ENCODE data around the gene MAX.

The MAX gene

DNA sequence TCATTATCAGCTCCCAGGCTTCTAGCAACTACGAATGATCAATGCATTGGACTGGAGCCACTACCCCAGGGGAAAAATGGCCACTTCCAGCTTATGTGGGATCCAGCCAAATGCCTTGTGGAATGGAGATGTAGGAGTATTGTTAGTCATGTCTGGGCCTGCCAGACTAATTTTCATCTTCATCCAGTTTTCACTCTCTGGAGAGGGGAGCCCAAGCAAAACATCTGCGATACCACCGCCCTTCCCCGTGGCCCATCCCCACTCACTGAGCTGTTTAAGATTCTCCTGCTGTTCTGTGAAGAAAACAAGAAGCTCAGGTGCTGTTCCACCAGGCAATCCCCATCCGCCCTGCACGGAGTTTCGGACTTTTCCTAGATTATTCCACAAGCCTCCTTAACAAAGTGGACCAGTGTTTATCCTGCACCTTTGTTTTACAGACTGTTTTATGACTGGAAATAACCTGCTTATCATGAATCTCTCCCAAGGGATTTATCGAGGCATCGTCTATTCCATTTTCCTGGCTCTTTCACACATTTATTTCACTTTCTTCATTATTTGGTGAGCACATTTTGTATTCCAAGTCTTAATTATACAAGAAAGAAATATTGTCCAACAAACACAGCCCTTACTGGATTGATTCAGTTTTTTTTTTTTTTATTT lies 35.5 kb upstream of the MAX start:
- Histone ChIP-seq H3K4me2 (ENCODE audit: low read length) (no peak overlapping the region), H3K27ac (ENCODE audit: low read depth, low read length) (no peak overlapping the region), H3K79me2 (ENCODE audit: control insufficient read depth, insufficient read depth, low read length, poor library complexity) (no peaks in the 10 kb centered on the region)

DNA sequence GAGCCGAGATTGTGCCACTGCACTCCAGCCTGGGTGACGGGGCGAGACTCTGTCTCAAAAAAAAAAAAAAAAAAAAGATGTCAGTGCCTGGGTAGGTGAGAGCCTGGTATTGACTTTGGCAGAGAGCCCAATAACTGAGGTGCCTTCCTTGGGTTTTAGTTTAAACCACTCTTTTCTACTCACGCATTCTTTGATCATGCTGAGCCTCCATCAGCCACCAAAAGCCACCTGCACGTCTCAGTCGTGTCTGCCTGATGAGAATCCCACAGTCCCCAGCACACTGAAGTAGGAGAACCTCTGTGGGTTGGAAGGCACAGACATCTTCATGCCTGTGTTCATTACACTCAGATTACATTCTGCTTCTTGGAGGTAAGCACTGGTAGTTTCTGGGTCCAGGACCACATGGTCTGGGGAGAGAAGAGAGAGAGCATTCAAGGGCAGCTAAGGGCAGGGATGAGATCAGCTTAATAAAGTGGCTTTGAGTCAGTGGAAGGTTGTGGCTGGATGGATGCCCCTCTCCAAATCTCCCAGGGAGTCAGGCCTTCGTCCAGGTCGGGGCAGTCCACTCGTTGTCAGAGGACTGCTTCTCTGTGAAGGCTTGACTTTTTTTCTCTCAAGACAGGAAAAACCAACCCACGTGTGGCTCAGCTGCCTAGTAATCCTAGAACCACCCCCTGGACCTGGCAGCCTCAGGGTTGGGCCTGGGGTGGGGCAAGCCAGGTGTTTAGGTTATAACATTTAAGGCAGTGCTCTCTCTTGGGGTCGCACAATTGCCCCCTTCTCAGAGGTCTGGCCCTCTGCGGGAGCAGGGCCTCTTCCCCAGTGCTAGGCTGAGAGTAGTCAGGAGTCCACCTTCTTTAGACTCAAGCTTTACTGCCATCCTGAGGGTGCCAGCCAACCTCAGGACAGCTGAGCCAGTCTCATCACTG lies 32.6 kb upstream of the MAX start:
- H4K12ac ChIP-seq (ENCODE audit: low read depth, low read length) = no peak overlapping the region
- no CpG with 5 or more reads among the region's 12 CpGs for WGBS (ENCODE audit: extremely low coverage, insufficient coverage, insufficient read length)
- H3K9ac ChIP-seq (ENCODE audit: low read length) = no peak overlapping the region
- H2AFZ ChIP-seq (ENCODE audit: insufficient read depth, low read length, poor library complexity) = no peak overlapping the region
- no peak for DNase-seq
- H3K14ac ChIP-seq (ENCODE audit: low read length) = no peak overlapping the region
- H4K8ac ChIP-seq (ENCODE audit: low read depth, low read length) = no peak overlapping the region
- H4K91ac ChIP-seq (ENCODE audit: low read depth, low read length) = no peak overlapping the region
- H3K79me1 ChIP-seq (ENCODE audit: low read length) = no peaks in the 10 kb centered on the region
- peak overlapping the region; percentile 10 for H3K4me3 ChIP-seq (ENCODE audit: low read depth, low read length)
- no peak overlapping the region for H2AK5ac ChIP-seq (ENCODE audit: low read length)
- no peaks in the 10 kb centered on the region for H3K9me3 ChIP-seq (ENCODE audit: insufficient read depth, low read depth, low read length)
- H3K18ac ChIP-seq (ENCODE audit: low read length) = no peak overlapping the region
- no peaks in the 10 kb centered on the region for H3K4me1 ChIP-seq (ENCODE audit: control insufficient read depth in 1 of 2, insufficient read depth in 2 of 2, low read length in 2 of 2)
- no peak overlapping the region for H3K27ac ChIP-seq (ENCODE audit: low read depth, low read length)
- no peaks in the 10 kb centered on the region for H3K27me3 ChIP-seq (ENCODE audit: insufficient read depth, low read length)
- no peaks in the 10 kb centered on the region for H3K79me2 ChIP-seq (ENCODE audit: control insufficient read depth, insufficient read depth, low read length, poor library complexity)
- H3K23ac ChIP-seq (ENCODE audit: low read length) = no peak overlapping the region
- no peaks in the 10 kb centered on the region for H3K36me3 ChIP-seq (ENCODE audit: control insufficient read depth in 1 of 2, insufficient read depth in 2 of 2, low read length in 2 of 2)
- no peak overlapping the region for H2BK120ac ChIP-seq (ENCODE audit: insufficient read depth, low read length, poor library complexity)
- H2BK12ac ChIP-seq (ENCODE audit: low read length) = no peak overlapping the region
- no peak overlapping the region for H3K4me2 ChIP-seq (ENCODE audit: low read length)
- no peak overlapping the region for H3K4ac ChIP-seq (ENCODE audit: low read depth, low read length)
- no peak overlapping the region for H2BK5ac ChIP-seq (ENCODE audit: low read depth, low read length, poor library complexity)

More for the DNA sequence above, 35.5 kb upstream of the MAX start:
- Histone ChIP-seq H4K8ac (ENCODE audit: low read depth, low read length) (no peak overlapping the region), H2BK120ac (ENCODE audit: insufficient read depth, low read length, poor library complexity) (no peak overlapping the region), H3K36me3 (ENCODE audit: control insufficient read depth in 1 of 2, insufficient read depth in 2 of 2, low read length in 2 of 2) (no peaks in the 10 kb centered on the region), H4K91ac (ENCODE audit: low read depth, low read length) (no peak overlapping the region), H3K23ac (ENCODE audit: low read length) (no peak overlapping the region), H3K9me3 (ENCODE audit: insufficient read depth, low read depth, low read length) (no peaks in the 10 kb centered on the region), H3K14ac (ENCODE audit: low read length) (no peak overlapping the region), H4K12ac (ENCODE audit: low read depth, low read length) (no peak overlapping the region), H2BK5ac (ENCODE audit: low read depth, low read length, poor library complexity) (no peak overlapping the region), H3K18ac (ENCODE audit: low read length) (no peak overlapping the region), H2BK12ac (ENCODE audit: low read length) (no peak overlapping the region), H3K4me1 (ENCODE audit: control insufficient read depth in 1 of 2, insufficient read depth in 2 of 2, low read length in 2 of 2) (no peaks in the 10 kb centered on the region), H2AK5ac (ENCODE audit: low read length) (no peak overlapping the region), H3K4me3 (ENCODE audit: low read depth, low read length) (no peak overlapping the region), H3K79me1 (ENCODE audit: low read length) (no peaks in the 10 kb centered on the region), H3K27me3 (ENCODE audit: insufficient read depth, low read length) (no peaks in the 10 kb centered on the region), H3K4ac (ENCODE audit: low read depth, low read length) (no peak overlapping the region), H2AFZ (ENCODE audit: insufficient read depth, low read length, poor library complexity) (no peak overlapping the region), H3K9ac (ENCODE audit: low read length) (no peak overlapping the region)
- no peak for DNase-seq
- WGBS (ENCODE audit: extremely low coverage, insufficient coverage, insufficient read length) = no CpG with 5 or more reads among the region's 9 CpGs

DNA sequence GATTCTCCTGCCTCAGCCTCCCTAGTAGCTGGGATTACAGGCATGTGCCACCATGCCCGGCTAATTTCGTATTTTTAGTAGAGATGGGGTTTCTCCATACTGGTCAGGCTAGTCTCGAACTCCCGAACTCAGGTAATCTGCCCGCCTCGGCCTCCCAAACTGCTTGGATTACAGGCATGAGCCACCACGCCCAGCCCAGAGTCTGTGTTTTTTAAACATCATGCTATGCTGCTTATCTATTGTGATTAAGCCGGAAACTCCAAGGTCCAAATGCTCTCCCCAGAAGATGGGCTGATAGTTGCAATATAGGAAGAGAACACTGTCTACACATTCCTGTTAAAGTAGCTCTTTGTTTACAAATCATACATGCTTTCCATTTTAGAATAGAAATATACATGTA lies 30.5 kb upstream of the MAX start:
- WGBS (ENCODE audit: extremely low coverage, insufficient coverage, insufficient read length) = no CpG with 5 or more reads among the region's 8 CpGs
- Histone ChIP-seq H4K12ac (ENCODE audit: low read depth, low read length) (no peak overlapping the region), H3K79me1 (ENCODE audit: low read length) (no peaks in the 10 kb centered on the region), H3K9me3 (ENCODE audit: insufficient read depth, low read depth, low read length) (no peaks in the 10 kb centered on the region), H3K4me3 (ENCODE audit: low read depth, low read length) (no peak overlapping the region), H3K4me2 (ENCODE audit: low read length) (no peak overlapping the region), H2BK5ac (ENCODE audit: low read depth, low read length, poor library complexity) (no peak overlapping the region), H2BK12ac (ENCODE audit: low read length) (no peak overlapping the region), H3K9ac (ENCODE audit: low read length) (no peak overlapping the region), H3K36me3 (ENCODE audit: control insufficient read depth in 1 of 2, insufficient read depth in 2 of 2, low read length in 2 of 2) (no peaks in the 10 kb centered on the region), H2AFZ (ENCODE audit: insufficient read depth, low read length, poor library complexity) (no peak overlapping the region), H3K27me3 (ENCODE audit: insufficient read depth, low read length) (no peaks in the 10 kb centered on the region), H4K8ac (ENCODE audit: low read depth, low read length) (no peak overlapping the region), H3K4me1 (ENCODE audit: control insufficient read depth in 1 of 2, insufficient read depth in 2 of 2, low read length in 2 of 2) (no peaks in the 10 kb centered on the region), H3K79me2 (ENCODE audit: control insufficient read depth, insufficient read depth, low read length, poor library complexity) (no peaks in the 10 kb centered on the region), H4K91ac (ENCODE audit: low read depth, low read length) (no peak overlapping the region), H3K18ac (ENCODE audit: low read length) (no peak overlapping the region), H3K14ac (ENCODE audit: low read length) (no peak overlapping the region), H3K4ac (ENCODE audit: low read depth, low read length) (no peak overlapping the region), H2BK120ac (ENCODE audit: insufficient read depth, low read length, poor library complexity) (no peak overlapping the region), H3K27ac (ENCODE audit: low read depth, low read length) (no peak overlapping the region), H2AK5ac (ENCODE audit: low read length) (no peak overlapping the region), H3K23ac (ENCODE audit: low read length) (no peak overlapping the region)
- DNase-seq = no peak

DNA sequence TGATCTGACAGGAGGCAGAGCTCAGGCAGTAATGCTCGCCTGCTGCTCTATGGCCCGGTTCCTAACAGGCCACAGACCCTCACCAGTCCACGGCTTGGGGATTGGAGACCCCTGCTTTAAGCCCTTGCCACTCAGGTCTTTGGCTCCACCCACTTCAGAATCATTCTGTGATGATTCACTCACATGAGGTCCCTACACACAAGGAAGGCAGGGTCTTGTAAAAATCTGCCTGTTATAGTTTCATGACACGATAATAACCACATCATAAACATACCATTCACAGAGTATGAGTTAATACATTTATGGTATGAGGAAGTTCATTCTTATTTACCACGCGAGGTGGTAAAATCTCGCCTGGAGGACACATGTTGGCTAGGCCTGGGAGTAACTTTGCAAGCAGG lies 29.0 kb upstream of the MAX start:
- H4K8ac ChIP-seq (ENCODE audit: low read depth, low read length) = no peak overlapping the region
- DNase-seq = peak; percentile 10 to 61
- H2AFZ ChIP-seq (ENCODE audit: insufficient read depth, low read length, poor library complexity) = no peak overlapping the region
- H3K9ac ChIP-seq (ENCODE audit: low read length) = no peak overlapping the region
- no peak overlapping the region for H4K91ac ChIP-seq (ENCODE audit: low read depth, low read length)
- H2BK120ac ChIP-seq (ENCODE audit: insufficient read depth, low read length, poor library complexity) = no peak overlapping the region
- H3K4ac ChIP-seq (ENCODE audit: low read depth, low read length) = no peak overlapping the region
- no peak overlapping the region for H3K4me3 ChIP-seq (ENCODE audit: low read depth, low read length)
- no peak overlapping the region for H2BK12ac ChIP-seq (ENCODE audit: low read length)
- H3K9me3 ChIP-seq (ENCODE audit: insufficient read depth, low read depth, low read length) = no peaks in the 10 kb centered on the region
- no peak overlapping the region for H3K4me2 ChIP-seq (ENCODE audit: low read length)
- H3K27ac ChIP-seq (ENCODE audit: low read depth, low read length) = no peak overlapping the region
- no peak overlapping the region for H2AK5ac ChIP-seq (ENCODE audit: low read length)
- H3K4me1 ChIP-seq (ENCODE audit: control insufficient read depth in 1 of 2, insufficient read depth in 2 of 2, low read length in 2 of 2) = no peaks in the 10 kb centered on the region
- WGBS (ENCODE audit: extremely low coverage, insufficient coverage, insufficient read length) = no CpG with 5 or more reads among the region's 7 CpGs
- no peak overlapping the region for H3K23ac ChIP-seq (ENCODE audit: low read length)
- H4K12ac ChIP-seq (ENCODE audit: low read depth, low read length) = no peak overlapping the region
- H3K36me3 ChIP-seq (ENCODE audit: control insufficient read depth in 1 of 2, insufficient read depth in 2 of 2, low read length in 2 of 2) = no peaks in the 10 kb centered on the region
- H3K14ac ChIP-seq (ENCODE audit: low read length) = no peak overlapping the region
- H3K27me3 ChIP-seq (ENCODE audit: insufficient read depth, low read length) = no peaks in the 10 kb centered on the region
- H2BK5ac ChIP-seq (ENCODE audit: low read depth, low read length, poor library complexity) = no peak overlapping the region
- no peaks in the 10 kb centered on the region for H3K79me2 ChIP-seq (ENCODE audit: control insufficient read depth, insufficient read depth, low read length, poor library complexity)
- H3K18ac ChIP-seq (ENCODE audit: low read length) = no peak overlapping the region
- no peaks in the 10 kb centered on the region for H3K79me1 ChIP-seq (ENCODE audit: low read length)

Measured in trophoblast cell (in vitro differentiated cells and primary cell).